Measurements from ENCODE around the gene ARID1B.

DNA sequence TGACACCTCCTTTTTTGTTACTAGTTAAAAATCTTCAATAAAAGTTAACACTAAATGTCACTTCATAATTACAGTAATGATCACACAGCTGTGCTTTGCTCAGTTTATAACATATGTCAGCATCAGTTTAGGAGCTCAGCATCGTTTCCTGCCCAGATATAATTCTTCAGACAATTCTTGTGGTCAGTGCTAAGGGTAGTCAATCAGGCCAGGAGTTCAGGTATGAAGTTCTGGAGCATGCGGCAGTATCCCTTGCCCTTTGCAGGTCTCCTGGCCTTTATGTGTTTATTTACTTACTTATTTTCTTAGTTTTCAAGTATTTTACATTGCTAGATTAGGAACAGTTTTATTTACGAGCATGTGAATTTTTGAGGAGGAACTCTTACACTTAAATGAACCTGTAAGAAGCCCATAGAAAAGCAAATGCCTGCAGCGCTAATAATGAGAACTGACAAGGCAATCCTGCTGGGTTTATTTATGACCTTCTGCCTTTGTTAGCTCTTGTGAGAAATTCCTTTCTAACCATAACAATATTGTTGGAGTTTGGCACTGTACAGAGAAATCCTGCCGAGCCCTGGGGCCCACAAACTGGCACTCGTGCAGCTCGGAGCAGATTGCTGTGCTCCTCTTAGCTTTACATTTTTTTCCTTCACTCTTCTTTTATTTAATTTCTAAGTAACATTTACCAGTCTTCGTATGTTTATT is 293.4 kb downstream of the ARID1B start:
- TF ChIP-seq, protein P1, sequence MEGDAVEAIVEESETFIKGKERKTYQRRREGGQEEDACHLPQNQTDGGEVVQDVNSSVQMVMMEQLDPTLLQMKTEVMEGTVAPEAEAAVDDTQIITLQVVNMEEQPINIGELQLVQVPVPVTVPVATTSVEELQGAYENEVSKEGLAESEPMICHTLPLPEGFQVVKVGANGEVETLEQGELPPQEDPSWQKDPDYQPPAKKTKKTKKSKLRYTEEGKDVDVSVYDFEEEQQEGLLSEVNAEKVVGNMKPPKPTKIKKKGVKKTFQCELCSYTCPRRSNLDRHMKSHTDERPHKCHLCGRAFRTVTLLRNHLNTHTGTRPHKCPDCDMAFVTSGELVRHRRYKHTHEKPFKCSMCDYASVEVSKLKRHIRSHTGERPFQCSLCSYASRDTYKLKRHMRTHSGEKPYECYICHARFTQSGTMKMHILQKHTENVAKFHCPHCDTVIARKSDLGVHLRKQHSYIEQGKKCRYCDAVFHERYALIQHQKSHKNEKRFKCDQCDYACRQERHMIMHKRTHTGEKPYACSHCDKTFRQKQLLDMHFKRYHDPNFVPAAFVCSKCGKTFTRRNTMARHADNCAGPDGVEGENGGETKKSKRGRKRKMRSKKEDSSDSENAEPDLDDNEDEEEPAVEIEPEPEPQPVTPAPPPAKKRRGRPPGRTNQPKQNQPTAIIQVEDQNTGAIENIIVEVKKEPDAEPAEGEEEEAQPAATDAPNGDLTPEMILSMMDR (IDR thresholded peaks at IDR 0.05; ENCODE audit: insufficient read depth, low read depth, low read length) = no peak
- TF ChIP-seq EZH2 (IDR thresholded peaks at IDR 0.05; ENCODE audit: insufficient read depth, low read length) = no peak

Data from astrocyte (in vitro differentiated cells and primary cell).